ENCODE measurements around the gene SUGP1. TPM values are rescaled to one million over a fixed set of nuclear protein-coding genes. Genes with fewer than 3 reads are reported as not detected.

SUGP1 gene
- polyA plus RNA-seq, 3 donors, result 17.4 to 38.8 (median 18.1) TPM

- Mint-ChIP-seq H3K27ac (no peak overlapping the region), H3K4me3 (no peak overlapping the region), H3K36me3 (peaks cover 73 to 94% of the 10 kb centered on the region in 2 donors), H3K4me1 (no peaks in the 10 kb centered on the region), H3K27me3 (ENCODE audit: low read depth in 3 of 3) (peaks cover 0 to 2% (median 0%) of the 10 kb centered on the region in 3 donors), H3K9me3 (peaks cover 2 to 15% (median 10%) of the 10 kb centered on the region in 7 donors)
- peaks cover 0 to 8% of the 10 kb centered on the region in 2 donors for H3K9me3 ChIP-seq (replicated peaks in 1 of 2; ENCODE audit: control insufficient read depth in 1 of 2, insufficient read depth in 1 of 2, low read length in 2 of 2)
- 100% methylated on average over 1 of the region's 5 CpGs for WGBS (ENCODE audit: insufficient coverage)
- no peak overlapping the region for H3K4me3 ChIP-seq (replicated peaks in 1 of 3; ENCODE audit: low read depth in 2 of 3, low read length in 3 of 3)
- peaks cover 65 to 97% of the 10 kb centered on the region in 2 donors for H3K36me3 ChIP-seq (replicated peaks in 1 of 2; ENCODE audit: control insufficient read depth in 1 of 2, insufficient read depth in 2 of 2, low read length in 2 of 2)
- H3K4me2 ChIP-seq (replicated peaks; ENCODE audit: extremely low read depth, low read length, poor library complexity, severe bottlenecking), result no peak overlapping the region
- intact Hi-C loops (cut with micrococcal nuclease), result no loop called here
- no peaks in the 10 kb centered on the region for H3K4me1 ChIP-seq (ENCODE audit: control insufficient read depth in 1 of 2, insufficient read depth in 2 of 2, low read length in 2 of 2)
- DNase-seq, result no peak
- H3K27ac ChIP-seq (ENCODE audit: low read depth in 1 of 2, low read length in 2 of 2), result no peak overlapping the region
- no peaks in the 10 kb centered on the region for H3K27me3 ChIP-seq (ENCODE audit: control insufficient read depth in 2 of 2, insufficient read depth in 2 of 2, low read length in 2 of 2)
- TF ChIP-seq CTCF (IDR thresholded peaks at IDR 0.05), result no peak
- no peaks in the 10 kb centered on the region for H3K79me2 ChIP-seq (ENCODE audit: insufficient read depth, low read length)
- no peaks in the 10 kb centered on the region for H4K20me1 ChIP-seq (ENCODE audit: insufficient read depth, low read length)
- no peak overlapping the region for H3K9ac ChIP-seq (ENCODE audit: insufficient read depth, low read length, poor library complexity, severe bottlenecking)
- H2AFZ ChIP-seq (ENCODE audit: insufficient read depth, low read depth, low read length, poor library complexity, severe bottlenecking), result no peak overlapping the region
Measured at GRCh38 chr19:19292607-19293006, 27.7 kb downstream of the SUGP1 start.

- H4K20me1 ChIP-seq (ENCODE audit: insufficient read depth, low read length), result no peaks in the 10 kb centered on the region
- H3K36me3 Mint-ChIP-seq, result peaks cover 63 to 91% of the 10 kb centered on the region in 2 donors
- intact Hi-C loops (cut with micrococcal nuclease), result no loop called here
- peaks cover 0 to 6% of the 10 kb centered on the region in 2 donors for H3K9me3 ChIP-seq (replicated peaks in 1 of 2; ENCODE audit: control insufficient read depth in 1 of 2, insufficient read depth in 1 of 2, low read length in 2 of 2)
- peaks cover 0 to 4% (median 1%) of the 10 kb centered on the region in 7 donors for H3K9me3 Mint-ChIP-seq
- TF ChIP-seq CTCF (IDR thresholded peaks at IDR 0.05), result no peak
- no peak for DNase-seq
- no peaks in the 10 kb centered on the region for H3K4me1 ChIP-seq (ENCODE audit: control insufficient read depth in 1 of 2, insufficient read depth in 2 of 2, low read length in 2 of 2)
- H3K27me3 ChIP-seq (ENCODE audit: control insufficient read depth in 2 of 2, insufficient read depth in 2 of 2, low read length in 2 of 2), result no peaks in the 10 kb centered on the region
- no peak overlapping the region for H3K27ac Mint-ChIP-seq
- WGBS (ENCODE audit: insufficient coverage), result 98% methylated on average over 9 of the region's 10 CpGs
- H3K9ac ChIP-seq (ENCODE audit: insufficient read depth, low read length, poor library complexity, severe bottlenecking), result no peak overlapping the region
- no peak overlapping the region for H3K4me3 ChIP-seq (replicated peaks in 1 of 3; ENCODE audit: low read depth in 2 of 3, low read length in 3 of 3)
- no peaks in the 10 kb centered on the region for H3K4me1 Mint-ChIP-seq
- H3K27me3 Mint-ChIP-seq (ENCODE audit: low read depth in 3 of 3), result peaks cover 0 to 5% (median 2%) of the 10 kb centered on the region in 3 donors
- no peak overlapping the region for H3K27ac ChIP-seq (ENCODE audit: low read depth in 1 of 2, low read length in 2 of 2)
- peaks cover 68 to 96% of the 10 kb centered on the region in 2 donors for H3K36me3 ChIP-seq (replicated peaks in 1 of 2; ENCODE audit: control insufficient read depth in 1 of 2, insufficient read depth in 2 of 2, low read length in 2 of 2)
- H2AFZ ChIP-seq (ENCODE audit: insufficient read depth, low read depth, low read length, poor library complexity, severe bottlenecking), result no peak overlapping the region
- H3K4me2 ChIP-seq (replicated peaks; ENCODE audit: extremely low read depth, low read length, poor library complexity, severe bottlenecking), result no peak overlapping the region
- no peak overlapping the region for H3K4me3 Mint-ChIP-seq
- no peaks in the 10 kb centered on the region for H3K79me2 ChIP-seq (ENCODE audit: insufficient read depth, low read length)
Measured at GRCh38 chr19:19285686-19286085, 34.6 kb downstream of the SUGP1 start.

Measured in CD14-positive monocyte (primary cell).